ENCODE results near the gene SLC29A3.

DNA sequence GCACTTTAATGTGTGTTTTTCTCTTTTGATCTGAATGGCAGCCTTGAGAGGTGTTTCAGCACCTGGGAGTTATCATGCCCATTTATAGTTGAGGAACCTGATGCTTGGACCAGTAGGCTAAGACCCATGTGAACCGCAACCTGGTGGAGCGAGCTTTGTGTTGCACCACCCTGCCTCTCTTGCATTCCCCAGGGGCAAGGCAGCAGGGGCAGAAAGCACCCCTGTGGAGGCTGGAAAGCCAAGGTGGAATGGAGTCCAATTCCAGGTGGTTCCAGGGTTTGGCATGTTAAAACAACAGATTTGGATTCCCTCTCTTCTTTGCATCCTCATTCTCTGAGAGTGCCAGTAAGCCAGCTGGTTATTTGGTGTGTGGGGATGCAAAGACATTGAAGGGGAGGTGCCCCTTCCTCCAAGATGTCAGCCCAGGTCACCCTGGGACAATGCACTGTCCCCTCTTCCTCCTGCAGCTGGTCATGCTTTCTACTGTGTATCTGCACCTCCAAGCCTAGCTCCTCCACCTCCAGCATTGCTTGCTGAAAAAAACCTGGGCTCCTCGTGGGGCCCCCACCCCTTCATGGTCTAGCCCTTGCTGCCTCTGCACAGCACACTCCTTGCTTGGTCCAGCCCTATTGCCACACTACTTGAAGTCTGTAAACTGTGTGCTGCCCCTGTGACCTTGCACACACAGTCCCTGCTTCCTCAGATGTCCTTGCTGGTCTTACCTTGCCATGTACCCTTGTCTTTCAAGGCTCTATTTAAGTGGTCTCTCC is 72.0 kb downstream of the SLC29A3 start:
- TF ChIP-seq, protein P1, sequence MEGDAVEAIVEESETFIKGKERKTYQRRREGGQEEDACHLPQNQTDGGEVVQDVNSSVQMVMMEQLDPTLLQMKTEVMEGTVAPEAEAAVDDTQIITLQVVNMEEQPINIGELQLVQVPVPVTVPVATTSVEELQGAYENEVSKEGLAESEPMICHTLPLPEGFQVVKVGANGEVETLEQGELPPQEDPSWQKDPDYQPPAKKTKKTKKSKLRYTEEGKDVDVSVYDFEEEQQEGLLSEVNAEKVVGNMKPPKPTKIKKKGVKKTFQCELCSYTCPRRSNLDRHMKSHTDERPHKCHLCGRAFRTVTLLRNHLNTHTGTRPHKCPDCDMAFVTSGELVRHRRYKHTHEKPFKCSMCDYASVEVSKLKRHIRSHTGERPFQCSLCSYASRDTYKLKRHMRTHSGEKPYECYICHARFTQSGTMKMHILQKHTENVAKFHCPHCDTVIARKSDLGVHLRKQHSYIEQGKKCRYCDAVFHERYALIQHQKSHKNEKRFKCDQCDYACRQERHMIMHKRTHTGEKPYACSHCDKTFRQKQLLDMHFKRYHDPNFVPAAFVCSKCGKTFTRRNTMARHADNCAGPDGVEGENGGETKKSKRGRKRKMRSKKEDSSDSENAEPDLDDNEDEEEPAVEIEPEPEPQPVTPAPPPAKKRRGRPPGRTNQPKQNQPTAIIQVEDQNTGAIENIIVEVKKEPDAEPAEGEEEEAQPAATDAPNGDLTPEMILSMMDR (IDR thresholded peaks at IDR 0.05), result no peak
- no peak for TF ChIP-seq POLR2A (IDR thresholded peaks at IDR 0.05)
